Vagina (tissue), 2 donors: ENCODE results near the gene DOCK4. TPM values are rescaled to one million over a fixed set of nuclear protein-coding genes. Genes with fewer than 3 reads are reported as not detected.

Experiments
- DNase-seq, 2 donors: peaks; one replicate each; pipeline ENCODE4 v3.0.0-alpha.2; 2017; ENCODE audit errors: extremely low spot score in 2 of 2
- H3K27ac ChIP-seq: fragments of 200-600 bp; sonication (generic); one replicate; pipeline ENCODE4 v1.5.1; 2019
- H3K27me3 ChIP-seq: fragments of 200-600 bp; sonication (generic); one replicate; pipeline ENCODE4 v1.5.1; 2019
- H3K36me3 ChIP-seq, 2 donors: fragments of 200-600 bp; sonication (generic); one replicate each; pipeline ENCODE4 v1.5.1; 2017 to 2019
- H3K4me1 ChIP-seq: fragments of 200-600 bp; sonication (generic); one replicate; pipeline ENCODE4 v1.5.1; 2019
- H3K4me3 ChIP-seq, 2 donors: fragments of 200-600 bp; sonication (generic); 1 replicate in 1 of 2; 2 replicates in 1 of 2; pipeline ENCODE4 v1.5.1; 2016 to 2019
- H3K9me3 ChIP-seq: fragments of 200-600 bp; sonication (generic); one replicate; pipeline ENCODE4 v1.5.1; 2019
- CTCF ChIP-seq, 3 experiments: fragments of 450-650 bp in 2 of 3; fragments of 200-600 bp in 1 of 3; sonication (generic) in 1 of 3; IDR thresholded peaks; one replicate each; pipeline ENCODE4 v1.5.1; 2017 to 2019; ENCODE audit warnings: antibody characterized with exemption in 3 of 3, mild to moderate bottlenecking in 2 of 3, moderate library complexity in 2 of 3
- POLR2A ChIP-seq, 2 donors: fragments of 450-650 bp; IDR thresholded peaks; one replicate each; pipeline ENCODE4 v1.6.1; 2017; ENCODE audit warnings: antibody characterized with exemption in 2 of 2, mild to moderate bottlenecking in 2 of 2, moderate library complexity in 2 of 2
- POLR2AphosphoS5 ChIP-seq, 2 donors: sonication (generic); formaldehyde crosslinking; IDR thresholded peaks; one replicate each; pipeline ENCODE4 v1.9.0; 2017; ENCODE audit warnings: antibody characterized with exemption in 2 of 2, mild to moderate bottlenecking in 2 of 2, low read depth in 1 of 2; ENCODE audit not compliant: insufficient read depth in 1 of 2
- intact Hi-C: fragments of 100-400 bp; cut with DNase I; formaldehyde crosslinking; loops from one replicate; pipeline ENCODE4 v1.15.1; 2023
- total RNA-seq: library from RNA; depleted of rRNA; stranded (reverse); fragments of >200 nt; gene quantifications from one replicate; pipeline ENCODE4 v1.2.3, GENCODE V29; 2016

The DOCK4 gene
- total RNA-seq, 1 donor from 2014 or later = 40.3 TPM

- H3K27me3 ChIP-seq = no peaks in the 10 kb centered on the region
- peaks cover 5% of the 10 kb centered on the region for H3K4me1 ChIP-seq
- H3K4me3 ChIP-seq = no peak overlapping the region
- DNase-seq = no peak
- H3K27ac ChIP-seq = no peak overlapping the region
- no peaks in the 10 kb centered on the region for H3K9me3 ChIP-seq
- no peak for TF ChIP-seq POLR2AphosphoS5 (IDR thresholded peaks at IDR 0.05; ENCODE audit: insufficient read depth in 1 of 2, low read depth in 1 of 2)
- no peak for TF ChIP-seq CTCF (IDR thresholded peaks at IDR 0.05)
- no peak for TF ChIP-seq POLR2A (IDR thresholded peaks at IDR 0.05)
- intact Hi-C loops = no loop called here
- H3K36me3 ChIP-seq = no peaks in the 10 kb centered on the region
Observed at GRCh38 chr7:112068967-112069366, 137.2 kb downstream of the DOCK4 start.

- Histone ChIP-seq H3K27ac (no peak overlapping the region), H3K4me1 (peaks cover 4% of the 10 kb centered on the region), H3K9me3 (no peaks in the 10 kb centered on the region), H3K4me3 (no peak overlapping the region), H3K27me3 (no peaks in the 10 kb centered on the region), H3K36me3 (no peaks in the 10 kb centered on the region)
- DNase-seq = no peak
- intact Hi-C loops = no loop called here
- TF ChIP-seq POLR2A (IDR thresholded peaks at IDR 0.05) = no peak
- no peak for TF ChIP-seq CTCF (IDR thresholded peaks at IDR 0.05)
- no peak for TF ChIP-seq POLR2AphosphoS5 (IDR thresholded peaks at IDR 0.05; ENCODE audit: insufficient read depth in 1 of 2, low read depth in 1 of 2)
Observed at GRCh38 chr7:112067632-112068540, 138.3 kb downstream of the DOCK4 start.

GRCh38 chr7:112067200-112067599 lies 139.0 kb downstream of the DOCK4 start:
- no peaks in the 10 kb centered on the region for H3K9me3 ChIP-seq
- TF ChIP-seq CTCF (IDR thresholded peaks at IDR 0.05) = no peak
- no peak for TF ChIP-seq POLR2A (IDR thresholded peaks at IDR 0.05)
- TF ChIP-seq POLR2AphosphoS5 (IDR thresholded peaks at IDR 0.05; ENCODE audit: insufficient read depth in 1 of 2, low read depth in 1 of 2) = no peak
- H3K36me3 ChIP-seq = no peaks in the 10 kb centered on the region
- no peaks in the 10 kb centered on the region for H3K27me3 ChIP-seq
- H3K4me1 ChIP-seq = no peaks in the 10 kb centered on the region
- no peak for DNase-seq
- no peak overlapping the region for H3K27ac ChIP-seq
- intact Hi-C loops = no loop called here
- no peak overlapping the region for H3K4me3 ChIP-seq

GRCh38 chr7:112065758-112066157 lies 140.4 kb downstream of the DOCK4 start:
- H3K27ac ChIP-seq = no peak overlapping the region
- no peaks in the 10 kb centered on the region for H3K27me3 ChIP-seq
- no peak overlapping the region for H3K4me3 ChIP-seq
- H3K9me3 ChIP-seq = no peaks in the 10 kb centered on the region
- no peaks in the 10 kb centered on the region for H3K4me1 ChIP-seq
- intact Hi-C loops = no loop called here
- H3K36me3 ChIP-seq = no peaks in the 10 kb centered on the region
- TF ChIP-seq POLR2A (IDR thresholded peaks at IDR 0.05) (no peak), CTCF (IDR thresholded peaks at IDR 0.05) (no peak), POLR2AphosphoS5 (IDR thresholded peaks at IDR 0.05; ENCODE audit: insufficient read depth in 1 of 2, low read depth in 1 of 2) (no peak)
- DNase-seq = no peak
